BJ (cell line): Measurements from ENCODE around the gene NECAB2. TPM values are rescaled to one million over a fixed set of nuclear protein-coding genes. Genes with fewer than 3 reads are reported as not detected.

ENCODE experiments used
- CTCF ChIA-PET: fragments of 350-600 bp; formaldehyde crosslinking; extraction: SDS; loops from one replicate; lab custom pipeline; 2021; ENCODE audit warnings: antibody characterized with exemption, inconsistent platforms; lab: Yijun Ruan, JAX
- POLR2A ChIA-PET: fragments of 300-600 bp; sonication (Branson Sonifier 250); formaldehyde crosslinking; extraction: SDS; loops from one replicate; lab custom pipeline; 2021; ENCODE audit warnings: antibody characterized with exemption; lab: Charles Lee
- DNase-seq: peaks from one replicate; pipeline ENCODE4 v3.0.0-alpha.2; 2011; ENCODE audit warnings: low read depth
- H3K27me3 ChIP-seq: 2 replicates; pipeline ENCODE4 v1.6.0; 2011; ENCODE audit warnings: low read length; ENCODE audit not compliant: control insufficient read depth, insufficient read depth
- H3K36me3 ChIP-seq: 2 replicates; pipeline ENCODE4 v1.5.1; 2011; ENCODE audit warnings: low read length; ENCODE audit not compliant: control insufficient read depth, insufficient read depth
- H3K4me3 ChIP-seq: 2 replicates; pipeline ENCODE4 v1.5.1; 2011; ENCODE audit warnings: low read depth, mild to moderate bottlenecking, control low read depth, low read length
- polyA plus RNA-seq: library from polyadenylated mRNA; depleted of rRNA; stranded (reverse); fragments of >200 nt; gene quantifications from 2 replicates; pipeline ENCODE4 v1.2.3, GENCODE V29; 2011
- TF ChIP-seq, protein P1 (sequence below): IDR thresholded peaks from 2 replicates; pipeline ENCODE4 v1.5.1; 2011; ENCODE audit warnings: low read depth, mild to moderate bottlenecking, control low read depth, inconsistent platforms, low read length, moderate library complexity; ENCODE audit not compliant: insufficient read depth

Gene NECAB2
- polyA plus RNA-seq, 1 experiment: 0.15 TPM

- ChIA-PET CTCF (interaction anchor here (0.7 to 7.4 kb wide), 8 partner anchors 14 to 532 kb away, joined by 3 to 161 read pairs (median 4); partner anchors contain the start of gene SLC38A8), POLR2A (no interaction called here)
- TF ChIP-seq, protein P1, sequence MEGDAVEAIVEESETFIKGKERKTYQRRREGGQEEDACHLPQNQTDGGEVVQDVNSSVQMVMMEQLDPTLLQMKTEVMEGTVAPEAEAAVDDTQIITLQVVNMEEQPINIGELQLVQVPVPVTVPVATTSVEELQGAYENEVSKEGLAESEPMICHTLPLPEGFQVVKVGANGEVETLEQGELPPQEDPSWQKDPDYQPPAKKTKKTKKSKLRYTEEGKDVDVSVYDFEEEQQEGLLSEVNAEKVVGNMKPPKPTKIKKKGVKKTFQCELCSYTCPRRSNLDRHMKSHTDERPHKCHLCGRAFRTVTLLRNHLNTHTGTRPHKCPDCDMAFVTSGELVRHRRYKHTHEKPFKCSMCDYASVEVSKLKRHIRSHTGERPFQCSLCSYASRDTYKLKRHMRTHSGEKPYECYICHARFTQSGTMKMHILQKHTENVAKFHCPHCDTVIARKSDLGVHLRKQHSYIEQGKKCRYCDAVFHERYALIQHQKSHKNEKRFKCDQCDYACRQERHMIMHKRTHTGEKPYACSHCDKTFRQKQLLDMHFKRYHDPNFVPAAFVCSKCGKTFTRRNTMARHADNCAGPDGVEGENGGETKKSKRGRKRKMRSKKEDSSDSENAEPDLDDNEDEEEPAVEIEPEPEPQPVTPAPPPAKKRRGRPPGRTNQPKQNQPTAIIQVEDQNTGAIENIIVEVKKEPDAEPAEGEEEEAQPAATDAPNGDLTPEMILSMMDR: no peak
- no peak for DNase-seq
- Histone ChIP-seq H3K27me3 (no peaks in the 10 kb centered on the region), H3K36me3 (peaks cover 8% of the 10 kb centered on the region), H3K4me3 (no peak overlapping the region)
Measured at GRCh38 chr16:83955218-83956130, 12.6 kb upstream of the NECAB2 start.

- Histone ChIP-seq H3K4me3 (no peak overlapping the region), H3K36me3 (peaks cover 13% of the 10 kb centered on the region), H3K27me3 (no peaks in the 10 kb centered on the region)
- ChIA-PET POLR2A (no interaction called here), CTCF (interaction anchor here (0.5 to 7.4 kb wide), 21 partner anchors 8 to 531 kb away, joined by 3 to 161 read pairs (median 3); partner anchors contain the start of genes SLC38A8 and TAF1C)
- DNase-seq: no peak
- TF ChIP-seq, protein P1: peak; percentile 92
Measured at GRCh38 chr16:83956336-83957289, 11.4 kb upstream of the NECAB2 start.

GRCh38 chr16:83957296-83957855, 10.7 kb upstream of the NECAB2 start:
- no peak for DNase-seq
- peaks cover 13% of the 10 kb centered on the region for H3K36me3 ChIP-seq
- CTCF ChIA-PET: interaction anchor here (0.6 to 7.4 kb wide), 19 partner anchors 7 to 704 kb away, joined by 3 to 161 read pairs (median 3); partner anchors contain the start of genes SLC38A8 and TAF1C
- POLR2A ChIA-PET: no interaction called here
- TF ChIP-seq, protein P1: no peak
- no peaks in the 10 kb centered on the region for H3K27me3 ChIP-seq
- no peak overlapping the region for H3K4me3 ChIP-seq

- no peaks in the 10 kb centered on the region for H3K27me3 ChIP-seq
- CTCF ChIA-PET: interaction anchor here (0.5 to 7.4 kb wide), 9 partner anchors 19 to 704 kb away, joined by 3 to 161 read pairs (median 4); partner anchors contain the start of genes SLC38A8 and TAF1C
- H3K36me3 ChIP-seq: peaks cover 13% of the 10 kb centered on the region
- TF ChIP-seq, protein P1: no peak
- DNase-seq: no peak
- no peak overlapping the region for H3K4me3 ChIP-seq
- POLR2A ChIA-PET: no interaction called here
Measured at GRCh38 chr16:83958137-83958845, 9.8 kb upstream of the NECAB2 start.
